ENCODE results near the gene RASGRP2. TPM values are rescaled to one million over a fixed set of nuclear protein-coding genes. Genes with fewer than 3 reads are reported as not detected.

Gene RASGRP2
- total RNA-seq, 1 experiment from 2014 or later: 26.9 TPM

DNA sequence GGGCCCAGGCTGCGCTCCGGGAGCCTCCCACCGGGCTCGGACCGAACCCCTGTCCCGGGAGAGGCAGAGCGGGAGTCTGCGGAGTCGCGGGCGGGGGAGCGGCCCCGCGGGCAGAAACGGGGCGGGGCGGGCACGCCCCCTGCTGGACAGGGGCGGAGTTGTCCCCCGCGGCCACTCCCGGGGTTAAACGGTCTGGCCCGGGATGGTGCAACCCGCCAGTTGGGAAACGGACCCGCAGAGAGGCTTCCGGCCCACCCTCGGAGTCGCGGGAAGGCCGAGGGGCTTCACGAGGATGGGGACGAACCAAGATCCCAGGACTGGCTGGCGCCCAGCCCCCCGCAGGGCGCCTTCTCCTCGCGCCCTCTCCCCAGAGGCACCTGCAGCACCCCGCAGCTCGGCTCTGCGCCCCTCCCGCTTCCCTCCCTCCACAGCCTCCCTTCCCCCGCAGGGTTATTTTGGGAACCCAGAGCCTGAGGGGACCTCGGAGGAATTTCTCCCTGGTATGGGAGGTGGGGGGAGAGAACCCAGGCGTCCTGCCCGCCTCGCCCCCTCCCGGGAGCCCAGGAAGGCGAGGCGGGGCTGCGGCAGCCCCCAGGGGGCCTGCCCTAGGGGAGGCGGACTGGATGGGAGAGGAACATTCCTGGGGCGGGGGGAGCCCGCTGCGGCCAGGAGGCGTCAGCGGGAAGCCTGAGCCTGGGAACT lies 902 bp downstream of the RASGRP2 start:
- TF ChIP-seq CTCF (conservative IDR thresholded peaks at IDR 0.05): peak; percentile 92
- WGBS (ENCODE audit: extremely low coverage, insufficient read length, low lambda C conversion rate): no CpG with 5 or more reads among the region's 58 CpGs
- H3K27ac Mint-ChIP-seq: no peak overlapping the region
- Histone ChIP-seq H2BK20ac (ENCODE audit: low read depth, low read length, poor library complexity, severe bottlenecking) (no peak overlapping the region), H3T11ph (ENCODE audit: low read length) (no peak overlapping the region), H4K91ac (ENCODE audit: insufficient read length, low read depth, low read length) (no peak overlapping the region), H3K14ac (ENCODE audit: insufficient read depth, low read length) (no peak overlapping the region; the same call in 1 of the 2 replicates), H3K23me2 (ENCODE audit: insufficient read length, low read depth, low read length, poor library complexity, severe bottlenecking) (peaks cover 43% of the 10 kb centered on the region), H2BK120ac (ENCODE audit: low read depth, low read length, poor library complexity, severe bottlenecking) (no peak overlapping the region), H2BK5ac (ENCODE audit: insufficient read length, low read length) (no peak overlapping the region), H4K8ac (replicated peaks; ENCODE audit: insufficient read length, low read depth, low read length) (no peak overlapping the region), H3K4ac (ENCODE audit: low read depth, low read length) (no peak overlapping the region), H3K79me2 (ENCODE audit: insufficient read depth, low read length) (no peaks in the 10 kb centered on the region), H3K4me1 (ENCODE audit: insufficient read depth, low read length) (no peaks in the 10 kb centered on the region; the same call in 1 of the 2 replicates), H3K27me3 (ENCODE audit: insufficient read depth, low read length) (peaks cover 1% of the 10 kb centered on the region; the same call in 1 of the 2 replicates), H2BK12ac (ENCODE audit: insufficient read length, low read depth, low read length) (no peak overlapping the region), H2AFZ (ENCODE audit: low read length) (no peak overlapping the region), H3K27ac (ENCODE audit: insufficient read length, low read depth, low read length) (no peak overlapping the region), H2AK5ac (ENCODE audit: insufficient read length, low read length) (no peak overlapping the region), H2BK15ac (ENCODE audit: low read depth, low read length) (no peak overlapping the region), H3K9me3 (ENCODE audit: control insufficient read depth, low read depth, low read length) (no peaks in the 10 kb centered on the region), H3K79me1 (ENCODE audit: insufficient read depth, low read depth, low read length, poor library complexity, severe bottlenecking) (no peaks in the 10 kb centered on the region), H3K4me2 (ENCODE audit: insufficient read depth, insufficient read length, low read length) (peak overlapping the region; percentile 68), H4K5ac (ENCODE audit: insufficient read length, low read depth, low read length) (no peak overlapping the region), H3K56ac (ENCODE audit: insufficient read length, low read depth, low read length) (no peak overlapping the region), H3K23ac (ENCODE audit: insufficient read length, low read depth, low read length) (no peak overlapping the region), H3K18ac (ENCODE audit: insufficient read length, low read depth, low read length) (peak overlapping the region; percentile 40), H4K20me1 (ENCODE audit: control insufficient read depth, insufficient read depth, insufficient read length) (no peaks in the 10 kb centered on the region), H3K9ac (ENCODE audit: extremely low read depth, insufficient read length, low read length) (no peak overlapping the region)
- no peaks in the 10 kb centered on the region for H3K9me3 Mint-ChIP-seq
- peaks cover 55% of the 10 kb centered on the region for H3K27me3 Mint-ChIP-seq (ENCODE audit: low read depth)
- DNase-seq: peak; percentile 76
- H3K36me3 Mint-ChIP-seq (ENCODE audit: insufficient read depth in 1 of 3, low read depth in 3 of 3): peaks cover 0 to 7% (median 0%) of the 10 kb centered on the region in 3 experiments; a peak in 2 of 7 replicates
- H3K4me3 Mint-ChIP-seq: peak overlapping the region in 1 of 2 experiments; percentile 42; a peak in 1 of 5 replicates
- peaks cover 41 to 43% of the 10 kb centered on the region in 2 experiments for H3K4me1 Mint-ChIP-seq
